GM12878 (cell line): ENCODE results near the gene NEB. TPM values are rescaled to one million over a fixed set of nuclear protein-coding genes. Genes with fewer than 3 reads are reported as not detected.

ENCODE experiments used
- ATAC-seq: fragments of 200-7000 bp; cut with Tn5 transposase; 3 replicates; pipeline ENCODE4 v1.9.1; 2020; ENCODE audit warnings: mild to moderate bottlenecking, moderate library complexity
- BruUV-seq: library from RNA; stranded (reverse); fragments of 400-500 nt; replicated peaks from 2 replicates; lab custom pipeline; 2021; lab: Mats Ljungman, UMichigan
- CTCF ChIA-PET: fragments of 300-600 bp; sonication (Branson Sonifier 250); formaldehyde crosslinking; extraction: SDS; loops from one replicate; lab custom pipeline; 2021; ENCODE audit warnings: inconsistent platforms; lab: Yijun Ruan, JAX
- POLR2A ChIA-PET: fragments of 350-600 bp; formaldehyde crosslinking; extraction: SDS; loops from one replicate; lab custom pipeline; 2021; ENCODE audit warnings: inconsistent platforms; lab: Charles Lee
- RAD21 ChIA-PET: fragments of 300-600 bp; sonication (Branson Sonifier 250); formaldehyde crosslinking; loops from one replicate; lab custom pipeline; 2023; ENCODE audit warnings: antibody characterized with exemption; ENCODE audit not compliant: unreplicated experiment; lab: Charles Lee
- SMC1A ChIA-PET: fragments of 300-600 bp; sonication (Branson Sonifier 250); formaldehyde crosslinking; loops from one replicate; lab custom pipeline; 2023; ENCODE audit not compliant: unreplicated experiment, uncharacterized antibody; lab: Charles Lee
- DNase-seq: peaks from one replicate; pipeline ENCODE4 v3.0.0-alpha.2; 2011; ENCODE audit warnings: low read depth, low spot score
- FAIRE-seq: peaks from 3 replicates; lab custom pipeline; 2011; peaks lifted over from hg19 to GRCh38; lab: Jason Lieb, UNC
- H2AFZ ChIP-seq: 2 replicates; pipeline ENCODE4 v1.6.0; 2011; ENCODE audit warnings: low read depth, low read length, control low read depth; ENCODE audit not compliant: control insufficient read depth
- H3K27ac ChIP-seq: 2 replicates; pipeline ENCODE4 v1.5.1; 2011; ENCODE audit warnings: control low read depth; ENCODE audit not compliant: control insufficient read depth, insufficient read depth
- H3K27me3 ChIP-seq, 2 experiments: replicated peaks in 1 of 2; 2 replicates each; pipeline versions ENCODE4 v1.6.0 to v1.6.1; 2011; ENCODE audit warnings: low read length in 1 of 2; ENCODE audit not compliant: control insufficient read depth in 2 of 2, insufficient read depth in 2 of 2
- H3K36me3 ChIP-seq, 2 experiments: 2 replicates each; pipeline ENCODE4 v1.5.1; 2011; ENCODE audit warnings: low read length in 1 of 2; ENCODE audit not compliant: control insufficient read depth in 2 of 2, insufficient read depth in 2 of 2
- H3K4me1 ChIP-seq: 2 replicates; pipeline ENCODE4 v1.6.1; 2011; ENCODE audit warnings: mild to moderate bottlenecking, low read length, moderate library complexity, mixed read lengths; ENCODE audit not compliant: control insufficient read depth, insufficient read depth
- H3K4me2 ChIP-seq: 2 replicates; pipeline ENCODE4 v1.6.0; 2011; ENCODE audit warnings: control low read depth; ENCODE audit not compliant: control insufficient read depth, insufficient read depth
- H3K4me3 ChIP-seq: fragments of 200-600 bp; sonication (generic); 2 replicates; pipeline ENCODE4 v1.5.1; 2016
- H3K79me2 ChIP-seq: 2 replicates; pipeline ENCODE4 v1.6.0; 2011; ENCODE audit warnings: low read length; ENCODE audit not compliant: control insufficient read depth, insufficient read depth
- H3K9ac ChIP-seq: 2 replicates; pipeline ENCODE4 v1.8.0; 2011; ENCODE audit warnings: low read length, control low read depth, mixed read lengths; ENCODE audit not compliant: control insufficient read depth, insufficient read depth
- H3K9me3 ChIP-seq: replicated peaks from 3 replicates; pipeline ENCODE4 v1.5.1; 2011; ENCODE audit warnings: mild to moderate bottlenecking, low read length; ENCODE audit not compliant: control insufficient read depth, insufficient read depth
- H4K20me1 ChIP-seq: 2 replicates; pipeline ENCODE4 v1.6.0; 2011; ENCODE audit not compliant: control insufficient read depth, insufficient read depth
- BACH1 ChIP-seq: fragments of 450-650 bp; IDR thresholded peaks from 2 replicates; pipeline ENCODE4 v1.6.1; 2017; ENCODE audit warnings: mild to moderate bottlenecking, borderline replicate concordance
- CREM ChIP-seq: IDR thresholded peaks from 2 replicates; pipeline ENCODE4 v1.6.1; 2014; ENCODE audit warnings: antibody characterized with exemption, low read depth
- FOXK2 ChIP-seq: fragments of 450-650 bp; IDR thresholded peaks from 2 replicates; pipeline ENCODE4 v1.6.1; 2017; ENCODE audit warnings: mild to moderate bottlenecking, moderate library complexity
- IKZF1 ChIP-seq: fragments of 450-650 bp; conservative IDR thresholded peaks from 2 replicates; pipeline ENCODE4 v1.6.1; 2017; ENCODE audit warnings: antibody characterized with exemption, mild to moderate bottlenecking
- WGBS: methylation state at CpG from one replicate; pipeline ENCODE4 v1.1.6; 2016; ENCODE audit warnings: low lambda C conversion rate; ENCODE audit not compliant: insufficient replicate concordance, insufficient coverage; ENCODE audit errors: missing lambda C conversion rate; 5-methylcytosine and 5-hydroxymethylcytosine counted together
- in situ Hi-C: fragments of 300-500 bp; cut with MboI; formaldehyde crosslinking; loops from 9 replicates; pipeline ENCODE4 v1.14.3; 2018; ENCODE audit warnings: mixed read lengths
- intact Hi-C: fragments of 100-400 bp; cut with micrococcal nuclease; formaldehyde crosslinking; loops from one replicate; pipeline ENCODE4 v1.14.2; 2022; ENCODE audit not compliant: unreplicated experiment
- polyA plus RNA-seq, 11 experiments: library from polyadenylated mRNA; depleted of rRNA in 4 of 11; unstranded in 6 of 11; stranded (reverse) in 5 of 11; fragments of >200 nt; fragmentation: Nextera tagmentation in 4 of 11; fragmentation: Illumina TruSeq in 1 of 11; extraction: Ambion mirVana in 4 of 11; extraction: Trizol in 1 of 11; gene quantifications; 1 replicate in 1 of 11; 2 replicates in 10 of 11; pipeline versions ENCODE4 v1.2.1 to v1.2.3, GENCODE V29; 2011 to 2016; ENCODE audit warnings: inconsistent platforms in 2 of 11, missing spikeins in 2 of 11, low read depth in 1 of 11
- total RNA-seq, 4 experiments: library from RNA; depleted of rRNA in 3 of 4; stranded (reverse); fragments of >200 nt in 3 of 4; fragmentation: Illumina TruSeq in 1 of 4; extraction: Trizol in 1 of 4; gene quantifications; 2 replicates each; pipeline versions ENCODE4 v1.2.1 to v1.2.3, GENCODE V29; 2013 to 2021

The NEB gene
- total and polyA plus RNA-seq, 10 of the 15 experiments (the other 5 are each of a cell fraction or from before 2014, with no cell fraction given), result 0.04 to 0.77 (median 0.12) TPM

- TF ChIP-seq FOXK2, result no peak
- no peak for TF ChIP-seq BACH1
- no peak for TF ChIP-seq CREM
Measured at GRCh38 chr2:151638191-151638933, 95.9 kb downstream of the NEB start (continued).

- POLR2A ChIA-PET, result no interaction called here
- DNase-seq (peak; percentile 11), FAIRE-seq (no peak), ATAC-seq (peak; percentile 35)
- H3K27me3 ChIP-seq, result no peaks in the 10 kb centered on the region
- SMC1A ChIA-PET, result interaction anchor here (1.0 to 1.1 kb wide), 2 partner anchors 282 to 360 kb away, joined by 3 read pairs; no protein-coding TSS in a partner anchor
- 20% methylated on average over 8 of the region's 8 CpGs for WGBS
- no peak for TF ChIP-seq IKZF1
- peaks cover 16% of the 10 kb centered on the region for H3K4me1 ChIP-seq
- RAD21 ChIA-PET, result no interaction called here
- no peaks in the 10 kb centered on the region for H3K79me2 ChIP-seq
- no peak overlapping the region for H3K27ac ChIP-seq
- no peaks in the 10 kb centered on the region for H3K36me3 ChIP-seq
- H3K9me3 ChIP-seq, result no peaks in the 10 kb centered on the region; the same call in 2 of the 3 replicates
- BruUV-seq, result no TSS peak
- peak overlapping the region; percentile 50 for H3K4me2 ChIP-seq
- peak overlapping the region; percentile 90 for H2AFZ ChIP-seq
- no peaks in the 10 kb centered on the region for H4K20me1 ChIP-seq
- intact Hi-C loops (loop anchor here (10.0 kb wide), 1 partner anchor 73 kb away; no protein-coding TSS in a partner anchor), in situ Hi-C loops (no loop called here)
- CTCF ChIA-PET, result interaction anchor here (1.4 kb wide), 1 partner anchor 14 kb away, joined by 5 read pairs; no protein-coding TSS in a partner anchor
- no peak overlapping the region for H3K9ac ChIP-seq
- H3K4me3 ChIP-seq, result no peak overlapping the region
Measured at GRCh38 chr2:151637271-151637781, 97.0 kb downstream of the NEB start.
